ENCODE results near the gene GSE1.

Gene GSE1

GRCh38 chr16:85610446-85611193 is 2.5 kb upstream of the GSE1 start:
- peaks cover 2% of the 10 kb centered on the region; the same call in 1 of the 2 replicates for H3K4me1 ChIP-seq (ENCODE audit: control insufficient read depth, insufficient read depth, low read length)
- H3K9me3 ChIP-seq (ENCODE audit: control insufficient read depth, insufficient read depth, low read depth, low read length) = no peaks in the 10 kb centered on the region
- ChIA-PET POLR2A (interaction anchor here (0.6 to 2.6 kb wide), 7 partner anchors 19 to 220 kb away, joined by 3 to 17 read pairs (median 4); no protein-coding TSS in a partner anchor), CTCF (interaction anchor here (0.6 to 2.8 kb wide), 34 partner anchors 9 to 498 kb away, joined by 3 to 34 read pairs (median 5); partner anchors contain the start of gene CIBAR2)
- peak overlapping the region; percentile 61; the same call in 1 of the 2 replicates for H3K27ac ChIP-seq (ENCODE audit: extremely low read depth, low read depth, low read length)
- H3K36me3 ChIP-seq (ENCODE audit: control insufficient read depth in 2 of 2, insufficient read depth in 1 of 2, low read length in 2 of 2) = no peaks in the 10 kb centered on the region
- no peak overlapping the region for H3K4me3 ChIP-seq (ENCODE audit: low read depth, low read length)
- TF ChIP-seq REST (tag by site-specific recombination; IDR thresholded peaks at IDR 0.05) (no peak), ZNF645 (tag by site-specific recombination; IDR thresholded peaks at IDR 0.05) (no peak), ZBTB10 (tag by site-specific recombination; IDR thresholded peaks at IDR 0.05) (0 out of 2 replicates have a peak, but pooled peaks have one; percentile 60), ZNF248 (tag by site-specific recombination; IDR thresholded peaks at IDR 0.05) (no peak), ZEB2 (tag by site-specific recombination; IDR thresholded peaks at IDR 0.05) (peak; percentile 98), ZNF561 (tag by site-specific recombination; IDR thresholded peaks at IDR 0.05; ENCODE audit: borderline replicate concordance) (peak; percentile 89; the same call in 1 of the 2 replicates), KLF1 (tag by site-specific recombination; IDR thresholded peaks at IDR 0.05) (no peak; the same call in none of the 2 replicates), ZBTB6 (tag by site-specific recombination; IDR thresholded peaks at IDR 0.05) (no peak), ZNF174 (tag by site-specific recombination; IDR thresholded peaks at IDR 0.05) (no peak), ZBTB48 (tag by site-specific recombination; IDR thresholded peaks at IDR 0.05) (peak; percentile 33; the same call in 1 of the 2 replicates), ZNF112 (tag by site-specific recombination; IDR thresholded peaks at IDR 0.05) (no peak), KLF7 (tag by site-specific recombination; IDR thresholded peaks at IDR 0.05; ENCODE audit: borderline replicate concordance) (no peak), ZNF121 (tag by site-specific recombination; IDR thresholded peaks at IDR 0.05) (no peak), ZSCAN16 (tag by site-specific recombination; IDR thresholded peaks at IDR 0.05) (no peak), ATF2 (tag by site-specific recombination; IDR thresholded peaks at IDR 0.05; ENCODE audit: low read depth) (no peak), TCF7L2 (IDR thresholded peaks at IDR 0.05; ENCODE audit: borderline replicate concordance, low read depth, low read length) (no peak), ZNF624 (tag by site-specific recombination; IDR thresholded peaks at IDR 0.05) (no peak), ZNF354C (tag by site-specific recombination; IDR thresholded peaks at IDR 0.05; ENCODE audit: borderline replicate concordance, low read depth) (no peak), SALL2 (tag by site-specific recombination; IDR thresholded peaks at IDR 0.05; ENCODE audit: borderline replicate concordance) (no peak), GLI4 (tag by site-specific recombination; IDR thresholded peaks at IDR 0.05) (no peak), ZNF398 (tag by site-specific recombination; IDR thresholded peaks at IDR 0.05) (no peak), ZFP69B (tag by site-specific recombination; IDR thresholded peaks at IDR 0.05) (no peak), ZSCAN30 (tag by site-specific recombination; IDR thresholded peaks at IDR 0.05) (peak; percentile 94), HOXD13 (CRISPR knock-in tag; IDR thresholded peaks at IDR 0.05; ENCODE audit: borderline replicate concordance) (no peak), ZFP41 (tag by site-specific recombination; IDR thresholded peaks at IDR 0.05; ENCODE audit: borderline replicate concordance) (no peak)
